ENCODE data around the gene SYT15. TPM values are rescaled to one million over a fixed set of nuclear protein-coding genes. Genes with fewer than 3 reads are reported as not detected.

SYT15 gene
- 2.0 to 3.9 TPM (median 2.3 TPM) in 5 replicates for total RNA-seq (2022; extraction: Qiagen RNA extraction; ENCODE audit: low read depth)

GRCh38 chr10:46578474-46579178 lies at the start of gene SYT15:
Gene SYT15 (plus strand): TSS chr10:46579128. CDS start chr10:46579169, 41 bp downstream.

GRCh38 chr10:46556515-46557318 lies 22.2 kb upstream of the SYT15 start, which contains the start of gene GPRIN2:
Gene GPRIN2 (minus strand): TSS chr10:46556658. CDS start chr10:46550736, 5,922 bp downstream.

Other genes with a start within 250 kb of the SYT15 start
- gene ANXA8L1, start 203.4 kb upstream of the SYT15 start, total RNA-seq (2022; extraction: Qiagen RNA extraction; ENCODE audit: low read depth) = 98.4 to 133 TPM (median 107 TPM) in 5 replicates
- 31.8 to 57.9 TPM (median 44.7 TPM) in 5 replicates for gene NPY4R, start 113.2 kb upstream of the SYT15 start, total RNA-seq (2022; extraction: Qiagen RNA extraction; ENCODE audit: low read depth)
- 18.5 to 45.5 TPM (median 38.5 TPM) in 5 replicates for gene GPRIN2, start 22.5 kb upstream of the SYT15 start, total RNA-seq (2022; extraction: Qiagen RNA extraction; ENCODE audit: low read depth)